Liver (tissue), 3 donors: ENCODE measurements around the gene TKTL1.
A peak's percentile ranks its signal among the peaks of the same experiment; 100 is the strongest.

Source experiments
- EGR1 ChIP-seq, 2 donors: IDR thresholded peaks; 2 replicates each; pipeline ENCODE4 v1.6.1; 2016 to 2018; ENCODE audit warnings: antibody characterized with exemption in 2 of 2, low read depth in 2 of 2
- GABPA ChIP-seq, 2 donors: IDR thresholded peaks in 1 of 2; conservative IDR thresholded peaks in 1 of 2; 2 replicates each; pipeline ENCODE4 v1.6.1; 2016; ENCODE audit warnings: antibody characterized with exemption in 2 of 2, mild to moderate bottlenecking in 1 of 2, moderate library complexity in 1 of 2
- HNF4A ChIP-seq, 2 donors: conservative IDR thresholded peaks; 2 replicates each; pipeline ENCODE4 v1.6.1; 2016; ENCODE audit warnings: antibody characterized with exemption in 2 of 2, mild to moderate bottlenecking in 2 of 2
- JUND ChIP-seq, 2 donors: IDR thresholded peaks; 2 replicates each; pipeline ENCODE4 v1.6.1; 2016; ENCODE audit warnings: antibody characterized with exemption in 2 of 2
- MAX ChIP-seq: IDR thresholded peaks from 2 replicates; pipeline ENCODE4 v1.6.1; 2016; ENCODE audit warnings: antibody characterized with exemption
- REST ChIP-seq: IDR thresholded peaks from 2 replicates; pipeline ENCODE4 v1.6.1; 2016; ENCODE audit warnings: antibody characterized with exemption, mild to moderate bottlenecking
- SP1 ChIP-seq: IDR thresholded peaks from 2 replicates; pipeline ENCODE4 v1.6.1; 2018; ENCODE audit warnings: antibody characterized with exemption, mild to moderate bottlenecking
- TAF1 ChIP-seq: conservative IDR thresholded peaks from 2 replicates; pipeline ENCODE4 v1.6.1; 2016; ENCODE audit warnings: antibody characterized with exemption, mild to moderate bottlenecking
- YY1 ChIP-seq: IDR thresholded peaks from 2 replicates; pipeline ENCODE4 v1.6.1; 2016; ENCODE audit warnings: antibody characterized with exemption, mild to moderate bottlenecking
- ZBTB33 ChIP-seq: IDR thresholded peaks from 2 replicates; pipeline ENCODE4 v1.6.1; 2016; ENCODE audit warnings: antibody characterized with exemption
- TF ChIP-seq, protein P1 (sequence below): IDR thresholded peaks from 2 replicates; pipeline ENCODE4 v1.6.1; 2016; ENCODE audit warnings: antibody characterized with exemption
- TF ChIP-seq, protein P2 (sequence below): fragments of 150-350 bp; IDR thresholded peaks from 2 replicates; pipeline ENCODE4 v1.5.1; 2017; ENCODE audit warnings: improper control_type of control experiment, low read depth, low read length; ENCODE audit not compliant: missing input control
- donor health status: healthy.
- donor health status: healthy.

GRCh38 chrX:154369449-154370299 lies 74.1 kb downstream of the TKTL1 start:
- TF ChIP-seq EGR1 (IDR thresholded peaks at IDR 0.05; ENCODE audit: low read depth in 2 of 2) (no peak), REST (no peak), MAX (no peak), ZBTB33 (no peak), JUND (IDR thresholded peaks at IDR 0.05) (peak in 1 of 2 donors; percentile 67), HNF4A (conservative IDR thresholded peaks at IDR 0.05) (no peak), GABPA (IDR thresholded peaks at IDR 0.05 in 1 of 2, conservative IDR thresholded peaks at IDR 0.05 in 1 of 2) (peak in 1 of 2 donors; percentile 43), TAF1 (no peak), YY1 (no peak), SP1 (no peak)
- TF ChIP-seq, protein P1, sequence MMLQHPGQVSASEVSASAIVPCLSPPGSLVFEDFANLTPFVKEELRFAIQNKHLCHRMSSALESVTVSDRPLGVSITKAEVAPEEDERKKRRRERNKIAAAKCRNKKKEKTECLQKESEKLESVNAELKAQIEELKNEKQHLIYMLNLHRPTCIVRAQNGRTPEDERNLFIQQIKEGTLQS: no peak
- TF ChIP-seq, protein P2, sequence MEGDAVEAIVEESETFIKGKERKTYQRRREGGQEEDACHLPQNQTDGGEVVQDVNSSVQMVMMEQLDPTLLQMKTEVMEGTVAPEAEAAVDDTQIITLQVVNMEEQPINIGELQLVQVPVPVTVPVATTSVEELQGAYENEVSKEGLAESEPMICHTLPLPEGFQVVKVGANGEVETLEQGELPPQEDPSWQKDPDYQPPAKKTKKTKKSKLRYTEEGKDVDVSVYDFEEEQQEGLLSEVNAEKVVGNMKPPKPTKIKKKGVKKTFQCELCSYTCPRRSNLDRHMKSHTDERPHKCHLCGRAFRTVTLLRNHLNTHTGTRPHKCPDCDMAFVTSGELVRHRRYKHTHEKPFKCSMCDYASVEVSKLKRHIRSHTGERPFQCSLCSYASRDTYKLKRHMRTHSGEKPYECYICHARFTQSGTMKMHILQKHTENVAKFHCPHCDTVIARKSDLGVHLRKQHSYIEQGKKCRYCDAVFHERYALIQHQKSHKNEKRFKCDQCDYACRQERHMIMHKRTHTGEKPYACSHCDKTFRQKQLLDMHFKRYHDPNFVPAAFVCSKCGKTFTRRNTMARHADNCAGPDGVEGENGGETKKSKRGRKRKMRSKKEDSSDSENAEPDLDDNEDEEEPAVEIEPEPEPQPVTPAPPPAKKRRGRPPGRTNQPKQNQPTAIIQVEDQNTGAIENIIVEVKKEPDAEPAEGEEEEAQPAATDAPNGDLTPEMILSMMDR: no peak
